Naive thymus-derived CD8-positive, alpha-beta T cell (primary cell): ENCODE measurements around the gene ASIC4. TPM values are rescaled to one million over a fixed set of nuclear protein-coding genes. Genes with fewer than 3 reads are reported as not detected.

ENCODE experiments used
- ATAC-seq, 2 donors: fragments of 150-1000 bp; cut with Tn5 transposase in 1 of 2; sonication (Bioruptor Pico), chemical (Tn5 transposase) in 1 of 2; 1 replicate in 1 of 2; 2 replicates in 1 of 2; pipeline ENCODE4 v1.10.0; 2021; ENCODE audit warnings: mild to moderate bottlenecking in 2 of 2, moderate library complexity in 2 of 2
- POLR2A ChIA-PET: fragments of 350-600 bp; sonication (Branson Sonifier 250); formaldehyde crosslinking; loops from one replicate; lab custom pipeline; 2021; ENCODE audit warnings: antibody characterized with exemption; lab: Charles Lee
- DNase-seq, 10 donors: peaks; one replicate each; pipeline versions ENCODE4 v3.0.0 to v3.0.0-alpha.2; 2020 to 2022
- H3K27ac Mint-ChIP-seq, 10 donors: one replicate each; pipeline ENCODE4 v1.8.0; 2020 to 2022; ENCODE audit warnings: mild to moderate bottlenecking in 10 of 10, mixed read lengths in 10 of 10, moderate library complexity in 4 of 10, inconsistent platforms in 1 of 10
- H3K27me3 Mint-ChIP-seq, 5 donors: one replicate each; pipeline ENCODE4 v1.8.0; 2021 to 2022; ENCODE audit warnings: mixed read lengths in 5 of 5
- H3K36me3 Mint-ChIP-seq, 3 donors: one replicate each; pipeline ENCODE4 v1.8.0; 2020 to 2022; ENCODE audit warnings: mixed read lengths in 3 of 3, mild to moderate bottlenecking in 2 of 3, inconsistent platforms in 1 of 3
- H3K4me1 Mint-ChIP-seq, 4 donors: one replicate each; pipeline ENCODE4 v1.8.0; 2021 to 2022; ENCODE audit warnings: mixed read lengths in 4 of 4
- H3K4me3 Mint-ChIP-seq, 10 donors: one replicate each; pipeline ENCODE4 v1.8.0; 2020 to 2022; ENCODE audit warnings: mild to moderate bottlenecking in 10 of 10, mixed read lengths in 10 of 10, moderate library complexity in 6 of 10, inconsistent platforms in 1 of 10
- H3K9me3 Mint-ChIP-seq, 9 donors: one replicate each; pipeline ENCODE4 v1.8.0; 2020 to 2022; ENCODE audit warnings: mixed read lengths in 9 of 9, mild to moderate bottlenecking in 3 of 9, inconsistent platforms in 1 of 9, moderate library complexity in 1 of 9
- polyA plus RNA-seq, 3 donors: library from polyadenylated mRNA; unstranded; fragments of 300-500 nt; fragmentation: Illumina TruSeq; gene quantifications; one replicate each; pipeline ENCODE4 v1.2.3, GENCODE V29; 2021
- total RNA-seq, 8 experiments: library from RNA in 2 of 8; stranded (reverse) in 2 of 8; gene quantifications; one replicate each; pipeline ENCODE4 v1.2.3 and lab custom pipeline; 2021 to 2026

The ASIC4 gene
- total and polyA plus RNA-seq, 5 experiments from 2014 or later, result 0.21 to 0.30 TPM; not detected in 3

DNA sequence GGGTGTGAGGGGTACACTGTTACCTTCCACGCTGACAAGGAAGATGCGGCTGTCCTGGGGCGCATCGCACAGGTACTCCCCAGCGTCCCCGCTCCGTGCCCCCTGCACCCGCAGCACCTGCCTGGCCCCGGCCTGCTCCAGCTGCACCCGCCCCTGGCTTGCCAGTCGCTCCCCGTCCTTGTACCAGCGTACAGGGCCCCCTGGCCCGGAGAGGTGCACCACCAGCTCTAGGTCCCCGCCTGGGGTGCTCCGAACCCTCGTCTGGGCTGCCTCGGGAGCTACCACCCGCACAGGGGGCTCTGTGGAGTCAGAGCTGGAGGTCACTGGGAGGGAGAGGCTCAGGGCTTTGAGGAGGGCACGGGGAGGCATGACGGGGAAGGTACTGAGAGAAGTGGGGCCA, 43.0 kb downstream of the ASIC4 start:
- no peak overlapping the region for H3K27ac Mint-ChIP-seq
- ATAC-seq, result no peak
- peaks cover 12 to 50% (median 25%) of the 10 kb centered on the region in 5 donors for H3K27me3 Mint-ChIP-seq
- no peaks in the 10 kb centered on the region for H3K9me3 Mint-ChIP-seq
- H3K4me1 Mint-ChIP-seq, result peaks cover under 1 to 8% (median 3%) of the 10 kb centered on the region in 4 donors
- no peak overlapping the region for H3K4me3 Mint-ChIP-seq
- POLR2A ChIA-PET, result interaction anchor here (1.3 kb wide), 1 partner anchor 40 kb away, joined by 3 read pairs; no protein-coding TSS in a partner anchor
- H3K36me3 Mint-ChIP-seq, result no peaks in the 10 kb centered on the region
- DNase-seq, result no peak

DNA sequence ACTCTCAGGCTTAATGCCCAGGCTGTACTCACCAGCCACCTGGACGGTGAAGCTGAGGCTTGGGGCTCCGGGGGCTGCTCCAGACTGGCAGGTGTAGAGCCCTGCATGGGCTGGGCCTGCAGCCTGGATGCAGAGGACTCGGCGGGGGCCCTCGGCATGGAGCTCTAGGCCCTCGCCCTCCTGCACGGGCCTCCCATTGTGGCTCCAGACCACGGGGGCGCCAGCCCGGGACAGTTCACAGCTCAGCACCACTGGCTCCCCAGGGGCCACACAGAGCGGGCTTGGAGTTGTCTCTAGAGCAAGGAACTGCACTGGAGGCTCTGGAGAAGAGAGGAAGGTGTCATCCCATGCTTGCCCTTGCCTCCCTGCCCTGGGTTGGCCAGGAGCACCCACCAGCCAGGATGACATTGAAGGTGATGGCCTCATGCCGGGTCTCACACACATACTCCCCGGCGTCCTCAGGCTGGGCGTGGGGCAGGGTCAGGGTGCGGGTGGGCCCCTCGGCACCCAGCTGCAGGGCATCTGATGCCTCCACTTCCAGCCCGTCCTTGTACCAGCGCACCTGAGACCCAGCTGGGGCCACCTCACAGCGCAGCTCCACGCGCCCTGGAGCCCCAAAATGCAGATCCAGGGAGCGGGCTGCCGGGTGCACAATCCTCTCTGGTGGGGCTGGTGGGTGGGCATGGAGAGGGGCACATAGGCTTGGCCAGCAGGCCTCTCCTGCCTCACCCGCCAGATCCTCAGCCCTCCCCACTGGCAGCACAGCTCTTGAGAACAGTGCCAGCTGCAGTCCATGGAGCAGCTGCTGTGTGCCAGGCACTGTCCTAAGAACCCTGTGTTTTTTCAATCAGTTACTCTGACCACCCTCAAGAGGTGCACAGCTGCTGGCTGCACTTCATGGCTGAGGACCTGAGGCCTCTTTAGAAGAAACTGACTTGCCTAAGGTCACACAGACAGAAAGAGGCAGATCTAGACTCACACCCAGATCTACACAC, 43.8 kb downstream of the ASIC4 start:
- peaks cover 12 to 58% (median 25%) of the 10 kb centered on the region in 5 donors for H3K27me3 Mint-ChIP-seq
- no peak overlapping the region for H3K4me3 Mint-ChIP-seq
- H3K4me1 Mint-ChIP-seq, result peaks cover 0 to 7% (median 3%) of the 10 kb centered on the region in 4 donors
- DNase-seq (no peak), ATAC-seq (no peak)
- POLR2A ChIA-PET, result interaction anchor here (1.3 kb wide), 1 partner anchor 39 kb away, joined by 3 read pairs; no protein-coding TSS in a partner anchor
- H3K9me3 Mint-ChIP-seq, result no peaks in the 10 kb centered on the region
- H3K36me3 Mint-ChIP-seq, result no peaks in the 10 kb centered on the region
- H3K27ac Mint-ChIP-seq, result no peak overlapping the region

DNA sequence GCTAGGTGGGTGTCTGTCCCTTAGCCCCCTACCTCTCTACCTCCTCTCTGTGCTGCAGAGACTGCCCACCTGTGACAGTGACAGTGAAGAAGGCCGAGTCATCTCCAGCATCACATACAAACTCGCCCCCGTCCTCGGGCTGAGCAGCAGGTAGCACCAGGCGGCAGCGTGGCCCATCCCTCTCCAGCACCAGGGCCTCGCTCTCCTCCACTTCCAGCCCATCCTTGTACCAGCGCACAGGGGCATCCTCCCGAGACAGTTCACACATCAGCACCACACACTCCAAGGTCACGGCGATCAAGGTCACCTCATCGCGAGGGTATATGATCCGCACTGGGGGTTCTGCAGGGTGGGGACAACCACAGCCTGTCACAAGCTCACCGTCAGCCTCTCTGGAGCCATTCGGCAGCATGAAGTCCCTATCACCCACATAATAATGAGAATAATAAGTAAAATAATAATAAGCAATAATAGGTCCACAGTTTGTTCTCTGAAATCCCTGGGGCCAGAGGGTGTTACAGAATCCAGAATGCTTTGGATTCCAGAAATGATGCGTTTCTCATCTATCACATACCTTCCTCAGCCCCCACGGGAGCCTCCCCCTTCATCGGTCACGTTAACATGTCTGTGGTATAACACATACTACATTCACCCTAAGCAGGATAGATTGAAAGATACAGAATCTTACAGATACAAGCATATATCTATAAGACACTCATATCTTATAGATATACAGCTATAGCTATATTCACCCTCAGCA, 45.1 kb downstream of the ASIC4 start:
- POLR2A ChIA-PET, result interaction anchor here (2.1 kb wide), 1 partner anchor 8 kb away, joined by 4 read pairs; no protein-coding TSS in a partner anchor

DNA sequence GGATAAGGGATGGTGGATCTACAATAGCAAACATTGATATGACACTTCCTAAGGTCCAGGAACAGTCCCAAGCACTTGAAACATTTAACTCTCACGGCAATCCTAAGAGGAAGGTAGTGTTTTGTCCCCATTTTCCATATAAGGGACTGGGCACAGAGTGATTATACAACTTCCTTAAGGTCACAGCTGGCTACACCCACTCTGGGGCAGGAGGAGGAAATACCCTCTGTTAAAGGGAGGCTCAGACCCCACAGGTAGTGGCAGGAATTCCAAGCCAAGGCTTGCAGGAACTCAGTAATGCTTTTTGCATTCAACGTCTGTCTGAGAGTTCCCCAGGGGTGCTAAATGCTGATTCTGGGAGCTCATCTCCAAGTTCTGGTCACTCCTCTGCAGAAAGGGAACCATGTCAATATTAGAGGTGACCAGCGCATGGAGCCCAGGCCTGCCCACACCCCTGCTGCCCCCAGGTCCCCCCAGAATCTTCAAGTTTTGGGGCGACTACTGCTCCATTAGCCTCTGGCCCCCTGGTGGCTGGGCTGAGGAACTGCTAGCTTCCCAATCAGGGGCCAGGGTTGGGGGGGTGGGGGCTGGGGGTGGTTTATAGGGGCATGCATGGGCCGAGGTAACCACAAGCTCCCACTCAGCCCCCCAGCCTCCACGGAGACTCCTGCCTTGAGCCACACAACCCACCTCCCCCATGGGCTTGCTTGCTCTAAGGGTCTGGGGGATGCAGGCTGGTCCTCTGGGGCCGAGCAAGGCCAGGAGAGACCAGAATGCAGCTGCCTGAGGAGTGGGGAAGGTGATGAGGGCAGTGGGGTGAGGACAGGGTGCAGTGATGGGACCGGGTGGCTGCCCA, 46.0 kb downstream of the ASIC4 start:
- H3K27me3 Mint-ChIP-seq, result peaks cover 9 to 56% (median 11%) of the 10 kb centered on the region in 5 donors
- peak; percentile 61 to 66 for ATAC-seq
- H3K27ac Mint-ChIP-seq, result no peak overlapping the region
- POLR2A ChIA-PET, result interaction anchor here (1.0 to 2.1 kb wide), 2 partner anchors 9 to 18 kb away, joined by 3 to 4 read pairs; no protein-coding TSS in a partner anchor
- peaks cover 0 to 2% (median 0%) of the 10 kb centered on the region in 4 donors for H3K4me1 Mint-ChIP-seq
- peak in 5 of 10 donors; percentile 17 to 40 (median 36) for DNase-seq
- H3K4me3 Mint-ChIP-seq, result no peak overlapping the region
- no peaks in the 10 kb centered on the region for H3K9me3 Mint-ChIP-seq
- no peaks in the 10 kb centered on the region for H3K36me3 Mint-ChIP-seq

More for the DNA sequence above, 45.1 kb downstream of the ASIC4 start:
- Mint-ChIP-seq H3K36me3 (no peaks in the 10 kb centered on the region), H3K27ac (no peak overlapping the region), H3K4me3 (no peak overlapping the region), H3K27me3 (peaks cover 6 to 58% (median 15%) of the 10 kb centered on the region in 5 donors), H3K9me3 (no peaks in the 10 kb centered on the region), H3K4me1 (peaks cover 0 to under 1% (median 0%) of the 10 kb centered on the region in 4 donors)
- DNase-seq (no peak), ATAC-seq (no peak)

DNA sequence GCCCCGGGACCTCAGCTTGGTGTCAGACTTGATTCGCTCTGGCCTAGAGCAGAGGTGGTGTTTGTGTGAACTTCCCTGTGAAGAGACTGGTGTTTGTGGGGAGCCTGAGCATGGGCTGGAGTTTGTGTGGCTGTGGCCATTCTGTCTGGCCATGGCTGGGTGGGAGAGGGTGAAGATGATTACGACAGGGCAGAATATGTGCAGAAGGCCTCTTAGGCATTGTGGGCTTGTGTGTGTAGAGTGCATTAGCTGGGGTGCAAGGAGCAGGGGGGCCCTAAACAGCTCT, 46.6 kb downstream of the ASIC4 start:
- POLR2A ChIA-PET, result interaction anchor here (1.0 to 2.1 kb wide), 2 partner anchors 9 to 18 kb away, joined by 3 to 4 read pairs; no protein-coding TSS in a partner anchor
- DNase-seq (no peak), ATAC-seq (no peak)
- H3K27me3 Mint-ChIP-seq, result peaks cover 9 to 56% (median 11%) of the 10 kb centered on the region in 5 donors
- H3K9me3 Mint-ChIP-seq, result no peaks in the 10 kb centered on the region
- H3K36me3 Mint-ChIP-seq, result no peaks in the 10 kb centered on the region
- H3K4me3 Mint-ChIP-seq, result no peak overlapping the region
- no peak overlapping the region for H3K27ac Mint-ChIP-seq
- H3K4me1 Mint-ChIP-seq, result peaks cover 0 to 2% (median 0%) of the 10 kb centered on the region in 4 donors

DNA sequence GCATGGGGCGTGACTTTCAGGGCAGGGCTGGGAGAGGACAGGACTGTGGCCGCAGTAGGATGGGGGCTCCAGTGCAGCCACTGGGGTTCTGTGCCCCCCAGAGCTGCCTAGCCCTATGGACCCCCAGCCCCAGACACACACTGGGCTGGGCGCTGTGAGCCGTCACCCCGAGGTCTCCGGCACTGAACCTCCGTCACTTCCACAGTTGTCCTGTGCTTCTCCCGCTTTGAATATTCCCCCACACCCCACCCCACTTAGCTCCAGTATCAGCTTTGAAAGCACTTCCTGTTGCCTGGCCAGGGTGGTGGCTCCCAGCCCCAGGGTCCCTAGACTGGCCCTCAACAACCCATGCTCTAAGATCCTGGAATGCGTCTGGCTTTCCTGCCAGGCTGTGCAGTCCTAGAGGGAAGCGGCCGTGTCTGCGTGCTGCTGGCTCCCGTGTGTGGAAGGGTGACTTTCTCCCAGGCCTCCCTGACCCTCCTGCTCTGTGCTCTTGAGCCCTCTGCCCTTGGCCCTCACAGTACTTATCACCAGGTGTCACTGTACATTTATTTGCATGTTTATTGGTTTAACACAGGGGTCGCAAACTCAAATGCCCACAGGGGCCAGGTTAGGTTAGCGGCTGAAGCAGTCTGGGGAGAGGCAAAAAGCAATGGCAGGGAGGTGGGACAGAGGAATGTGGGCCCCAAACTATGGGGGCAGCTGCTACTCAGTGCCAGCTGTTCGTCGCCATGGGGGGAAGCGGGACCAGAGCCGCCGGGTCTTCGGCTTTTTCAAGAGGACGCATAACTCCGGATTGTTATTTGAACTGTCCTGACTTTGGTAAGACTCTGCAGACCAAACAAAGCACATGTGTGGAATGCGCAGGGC, 47.1 kb downstream of the ASIC4 start:
- H3K4me1 Mint-ChIP-seq, result peaks cover 0 to 2% (median 0%) of the 10 kb centered on the region in 4 donors
- H3K36me3 Mint-ChIP-seq, result no peaks in the 10 kb centered on the region
- H3K9me3 Mint-ChIP-seq, result no peaks in the 10 kb centered on the region
- DNase-seq (no peak), ATAC-seq (no peak)
- H3K27ac Mint-ChIP-seq, result peak overlapping the region in 1 of 10 donors; percentile 51
- POLR2A ChIA-PET, result interaction anchor here (1.4 to 2.1 kb wide), 2 partner anchors 10 kb away, joined by 3 to 4 read pairs; no protein-coding TSS in a partner anchor
- H3K4me3 Mint-ChIP-seq, result no peak overlapping the region
- H3K27me3 Mint-ChIP-seq, result peaks cover 9 to 56% (median 13%) of the 10 kb centered on the region in 5 donors

DNA sequence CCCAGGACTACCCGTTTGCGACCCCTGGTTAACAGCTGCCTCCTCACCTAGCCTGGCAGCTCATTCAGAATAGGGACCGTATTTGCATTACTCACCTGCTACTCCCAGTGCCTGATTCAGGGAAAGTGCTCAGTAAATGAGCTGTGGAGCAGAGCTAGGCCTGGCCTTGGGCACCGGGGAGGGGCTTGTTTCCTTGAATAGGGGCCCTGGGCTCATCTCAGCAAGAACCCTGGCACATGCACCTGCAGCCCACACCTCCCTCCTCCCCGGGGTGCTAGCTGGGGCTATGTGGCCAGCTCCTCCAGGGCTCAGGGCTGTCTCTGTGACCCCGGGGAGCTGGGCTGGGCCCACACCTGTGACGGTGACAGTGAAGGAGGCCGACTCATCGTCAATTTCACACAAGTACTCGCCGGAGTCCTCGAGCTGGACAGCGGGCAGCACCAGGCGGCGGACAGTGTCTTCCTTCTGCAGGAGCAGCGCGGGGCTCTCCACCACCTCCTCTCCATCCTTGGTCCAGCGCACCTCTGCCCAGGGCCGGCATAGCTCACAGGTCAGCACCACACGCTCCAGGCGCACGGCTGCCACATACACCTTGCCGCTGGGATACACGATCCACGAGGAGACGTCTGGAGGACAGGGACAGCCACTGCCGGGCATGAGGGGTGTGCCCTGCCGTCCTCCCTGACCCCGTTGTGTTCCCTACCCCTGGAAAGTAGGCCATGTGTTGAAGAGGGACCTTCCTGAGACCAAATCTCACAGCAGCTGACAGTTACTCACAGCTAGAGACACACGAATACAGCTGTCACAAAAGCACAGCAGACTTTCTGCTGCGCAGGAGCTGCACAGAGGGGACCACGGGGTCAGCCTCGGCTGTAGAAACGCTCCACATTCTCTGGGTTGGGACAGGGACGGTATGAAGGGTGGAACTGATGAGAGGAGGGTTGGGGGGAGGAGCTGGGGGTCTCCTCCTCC, 48.1 kb downstream of the ASIC4 start:
- Mint-ChIP-seq H3K9me3 (no peaks in the 10 kb centered on the region), H3K4me1 (peaks cover 0 to 2% (median 0%) of the 10 kb centered on the region in 4 donors), H3K36me3 (no peaks in the 10 kb centered on the region), H3K27ac (no peak overlapping the region), H3K4me3 (no peak overlapping the region), H3K27me3 (peaks cover 8 to 56% (median 17%) of the 10 kb centered on the region in 5 donors)
- ATAC-seq (no peak), DNase-seq (no peak)
- POLR2A ChIA-PET, result interaction anchor here (1.4 kb wide), 1 partner anchor 11 kb away, joined by 3 read pairs; no protein-coding TSS in a partner anchor

DNA sequence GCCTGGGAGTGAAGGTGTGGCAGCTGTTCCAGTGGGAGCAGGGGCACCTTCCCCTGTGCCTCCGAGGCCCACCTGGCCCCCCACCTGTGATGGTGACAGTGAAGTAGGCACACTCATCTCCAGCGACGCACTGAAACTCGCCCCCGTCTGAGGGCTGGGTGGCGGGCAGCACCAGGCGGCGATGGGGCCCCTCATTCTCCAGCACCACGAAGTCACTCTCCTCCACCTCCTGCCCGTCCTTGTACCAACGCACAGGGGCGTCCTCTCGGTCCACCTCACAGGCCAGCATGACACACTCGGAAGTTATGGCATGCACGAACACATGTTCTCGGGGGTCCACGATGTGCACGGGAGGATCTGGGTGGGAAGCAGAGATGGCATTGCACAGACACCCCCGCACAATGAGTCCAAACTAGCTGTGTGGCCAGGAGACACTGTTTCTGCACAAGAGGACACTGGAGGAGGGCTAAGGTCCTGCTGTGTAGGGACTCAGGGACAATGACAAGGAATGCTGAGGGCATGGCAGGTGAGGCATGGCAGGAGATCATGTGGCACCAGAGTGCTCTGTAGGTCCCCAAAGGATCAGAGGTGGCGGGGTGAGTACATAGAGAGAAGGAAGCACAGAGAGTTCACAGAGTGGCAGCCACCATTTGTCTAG, 49.1 kb downstream of the ASIC4 start:
- H3K36me3 Mint-ChIP-seq, result no peaks in the 10 kb centered on the region
- no peak overlapping the region for H3K4me3 Mint-ChIP-seq
- H3K9me3 Mint-ChIP-seq, result no peaks in the 10 kb centered on the region
- peaks cover 0 to 4% (median 0%) of the 10 kb centered on the region in 4 donors for H3K4me1 Mint-ChIP-seq
- H3K27ac Mint-ChIP-seq, result peak overlapping the region in 1 of 10 donors; percentile 13
- H3K27me3 Mint-ChIP-seq, result peaks cover 8 to 63% (median 24%) of the 10 kb centered on the region in 5 donors
- no peak for DNase-seq
- ATAC-seq, result no peak
- POLR2A ChIA-PET, result interaction anchor here (1.4 kb wide), 1 partner anchor 12 kb away, joined by 3 read pairs; no protein-coding TSS in a partner anchor

DNA sequence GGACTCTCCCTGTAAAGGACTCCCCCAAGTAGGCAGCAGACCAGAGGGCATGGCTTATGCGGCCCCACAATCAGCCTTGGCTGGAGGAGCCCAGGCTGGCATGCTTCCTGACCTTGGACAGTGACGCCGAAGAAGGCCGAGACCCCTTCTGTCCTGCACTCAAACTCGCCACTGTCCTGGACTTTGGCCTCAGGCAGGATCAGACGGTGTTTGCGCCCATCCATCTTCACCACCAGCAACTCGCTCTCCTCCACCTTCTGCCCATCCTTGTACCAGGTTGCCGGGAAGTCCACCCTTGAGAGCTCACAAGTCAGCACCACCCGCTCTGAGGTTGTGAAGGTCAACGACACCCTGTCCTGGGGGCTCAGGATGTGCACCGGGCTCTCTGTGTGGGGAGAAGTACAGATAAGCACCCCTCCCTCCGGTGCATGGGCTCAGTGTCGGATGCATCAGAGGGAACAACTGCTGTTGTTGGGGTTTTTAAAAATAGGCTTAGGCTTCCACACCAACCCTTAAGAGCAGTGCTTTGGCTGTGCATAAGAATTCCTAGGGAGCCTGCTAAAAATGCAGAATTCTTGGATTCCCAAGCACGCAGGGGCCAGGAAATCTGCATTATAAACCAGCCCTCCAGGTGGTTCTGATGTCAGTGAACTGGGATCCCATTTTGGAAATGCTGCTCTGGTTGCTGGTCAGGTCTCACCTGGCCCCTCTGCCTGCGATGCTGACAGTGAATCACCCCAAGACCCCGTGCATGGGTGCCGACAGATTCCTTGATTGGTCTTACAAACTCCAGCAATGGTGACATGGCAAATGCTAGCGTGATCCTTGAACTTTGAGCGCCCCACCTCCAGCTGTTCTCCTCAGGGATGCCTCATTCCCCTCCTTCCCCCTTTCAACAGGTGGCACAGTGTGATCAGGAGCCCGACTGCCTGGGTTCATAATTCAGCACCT, 51.1 kb downstream of the ASIC4 start:
- H3K27ac Mint-ChIP-seq, result no peak overlapping the region
- ATAC-seq (no peak), DNase-seq (no peak)
- POLR2A ChIA-PET, result no interaction called here
- H3K4me3 Mint-ChIP-seq, result no peak overlapping the region
- no peaks in the 10 kb centered on the region for H3K36me3 Mint-ChIP-seq
- H3K9me3 Mint-ChIP-seq, result no peaks in the 10 kb centered on the region
- H3K27me3 Mint-ChIP-seq, result peaks cover 13 to 65% (median 25%) of the 10 kb centered on the region in 5 donors
- H3K4me1 Mint-ChIP-seq, result peaks cover 0 to 4% (median 0%) of the 10 kb centered on the region in 4 donors
